Gastroesophageal sphincter (tissue), 3 donors: ENCODE measurements around the gene EGFR.

ENCODE experiments used
- CTCF ChIP-seq, 4 experiments: fragments of 200-600 bp in 2 of 4; fragments of 450-650 bp in 2 of 4; sonication (generic) in 1 of 4; IDR thresholded peaks; one replicate each; pipeline ENCODE4 v1.5.1; 2017 to 2019; ENCODE audit warnings: antibody characterized with exemption in 4 of 4, mild to moderate bottlenecking in 2 of 4, moderate library complexity in 2 of 4
- POLR2A ChIP-seq, 2 donors: fragments of 450-650 bp; IDR thresholded peaks; one replicate each; pipeline ENCODE4 v1.6.1; 2017; ENCODE audit warnings: antibody characterized with exemption in 2 of 2, mild to moderate bottlenecking in 2 of 2, moderate library complexity in 1 of 2
- POLR2AphosphoS5 ChIP-seq: sonication (generic); formaldehyde crosslinking; IDR thresholded peaks from one replicate; pipeline ENCODE4 v1.6.1; 2017; ENCODE audit warnings: antibody characterized with exemption

- TF ChIP-seq CTCF (IDR thresholded peaks at IDR 0.05) = no peak
- TF ChIP-seq POLR2A (IDR thresholded peaks at IDR 0.05) = no peak
- no peak for TF ChIP-seq POLR2AphosphoS5
Observed at GRCh38 chr7:55179931-55180682, 161.3 kb downstream of the EGFR start.
